ENCODE results near the gene LYRM1.
A peak's percentile ranks its signal among the peaks of the same experiment; 100 is the strongest.

LYRM1 gene

DNA sequence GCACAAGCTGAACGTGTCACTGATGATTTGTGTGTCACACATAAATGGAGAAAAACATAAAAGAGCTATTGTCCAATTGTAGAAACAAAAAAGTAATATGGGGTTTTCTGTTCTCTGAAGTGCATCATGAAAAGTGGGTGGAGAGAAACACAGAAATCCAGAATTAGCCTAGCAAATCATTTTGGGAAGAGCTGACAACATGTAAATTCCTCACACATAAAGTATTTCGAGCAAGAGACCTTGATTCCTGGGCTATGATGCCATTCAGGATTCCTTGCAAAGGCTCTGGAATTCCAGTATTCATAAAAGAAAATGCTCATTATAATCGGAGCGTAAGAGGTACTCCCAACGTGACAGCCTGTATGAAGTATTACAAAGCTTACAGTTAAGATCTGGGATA lies 1.5 kb upstream of the LYRM1 start:
- H3K4me1 ChIP-seq (ENCODE audit: control insufficient read depth in 1 of 2, insufficient read depth in 2 of 2, low read length in 2 of 2), result peaks cover 3 to 6% of the 10 kb centered on the region in 2 experiments
- no peak overlapping the region for H2BK12ac ChIP-seq (ENCODE audit: low read length)
- H3K36me3 ChIP-seq (ENCODE audit: control insufficient read depth in 1 of 2, insufficient read depth in 2 of 2, low read length in 2 of 2), result peaks cover 0 to 11% of the 10 kb centered on the region in 2 experiments
- H3K27ac ChIP-seq (ENCODE audit: low read depth, low read length), result no peak overlapping the region
- no peak overlapping the region for H2BK120ac ChIP-seq (ENCODE audit: insufficient read depth, low read length, poor library complexity)
- no peaks in the 10 kb centered on the region for H3K27me3 ChIP-seq (ENCODE audit: insufficient read depth, low read length)
- H3K18ac ChIP-seq (ENCODE audit: low read length), result no peak overlapping the region
- peak in 1 of 2 donors; percentile 84 for DNase-seq
- no peak overlapping the region for H3K4me3 ChIP-seq (ENCODE audit: low read depth, low read length)
- H2BK5ac ChIP-seq (ENCODE audit: low read depth, low read length, poor library complexity), result no peak overlapping the region
- H3K4ac ChIP-seq (ENCODE audit: low read depth, low read length), result peak overlapping the region; percentile 41
- H3K79me2 ChIP-seq (ENCODE audit: control insufficient read depth, insufficient read depth, low read length, poor library complexity), result peaks cover 12% of the 10 kb centered on the region
- H3K9ac ChIP-seq (ENCODE audit: low read length), result no peak overlapping the region
- no CpG with 5 or more reads among the region's 5 CpGs for WGBS (ENCODE audit: extremely low coverage, insufficient coverage, insufficient read length)
- no peak overlapping the region for H4K8ac ChIP-seq (ENCODE audit: low read depth, low read length)
- peaks cover 19% of the 10 kb centered on the region for H3K79me1 ChIP-seq (ENCODE audit: low read length)
- no peak overlapping the region for H2AFZ ChIP-seq (ENCODE audit: insufficient read depth, low read length, poor library complexity)
- no peak overlapping the region for H3K23ac ChIP-seq (ENCODE audit: low read length)
- H3K14ac ChIP-seq (ENCODE audit: low read length), result no peak overlapping the region
- no peaks in the 10 kb centered on the region for H3K9me3 ChIP-seq (ENCODE audit: insufficient read depth, low read depth, low read length)
- H4K91ac ChIP-seq (ENCODE audit: low read depth, low read length), result no peak overlapping the region
- H4K12ac ChIP-seq (ENCODE audit: low read depth, low read length), result no peak overlapping the region
- H3K4me2 ChIP-seq (ENCODE audit: low read length), result peak overlapping the region; percentile 88
- H2AK5ac ChIP-seq (ENCODE audit: low read length), result no peak overlapping the region

- H2AK5ac ChIP-seq (ENCODE audit: low read length), result peak overlapping the region; percentile 84
Observed at GRCh38 chr16:20899477-20900298, 883 bp upstream of the LYRM1 start.

DNA sequence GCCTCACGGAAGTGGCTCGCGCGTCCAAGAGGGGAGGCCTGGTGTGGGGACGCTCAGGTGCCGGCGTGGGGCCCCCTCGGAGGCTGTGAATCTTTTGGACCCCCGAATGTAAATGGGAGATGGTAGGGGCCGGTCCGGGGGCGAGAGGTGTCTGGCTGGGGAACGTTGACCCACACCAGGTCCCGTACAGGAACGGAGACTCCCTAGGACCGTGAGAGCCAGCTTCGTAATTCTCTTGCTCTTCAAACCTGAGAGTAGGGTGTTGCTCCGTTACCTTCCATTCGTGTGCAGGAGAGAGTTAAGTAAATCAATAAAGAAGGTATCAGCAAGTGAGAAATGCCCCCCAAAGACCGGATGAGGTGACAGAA lies 481 bp downstream of the LYRM1 start:
- peak in 1 of 2 donors; percentile 43 for DNase-seq
- Histone ChIP-seq H3K4me2 (ENCODE audit: low read length) (peak overlapping the region; percentile 77), H3K4me1 (ENCODE audit: control insufficient read depth in 1 of 2, insufficient read depth in 2 of 2, low read length in 2 of 2) (peaks cover 5 to 10% of the 10 kb centered on the region in 2 experiments), H2BK120ac (ENCODE audit: insufficient read depth, low read length, poor library complexity) (peak overlapping the region; percentile 95), H3K14ac (ENCODE audit: low read length) (peak overlapping the region; percentile 94), H3K27me3 (ENCODE audit: insufficient read depth, low read length) (no peaks in the 10 kb centered on the region), H4K91ac (ENCODE audit: low read depth, low read length) (peak overlapping the region; percentile 97), H3K4me3 (ENCODE audit: low read depth, low read length) (peak overlapping the region; percentile 89), H3K79me1 (ENCODE audit: low read length) (peaks cover 19% of the 10 kb centered on the region), H2AFZ (ENCODE audit: insufficient read depth, low read length, poor library complexity) (peak overlapping the region; percentile 80), H4K12ac (ENCODE audit: low read depth, low read length) (peak overlapping the region; percentile 60), H3K18ac (ENCODE audit: low read length) (peak overlapping the region; percentile 78), H3K23ac (ENCODE audit: low read length) (no peak overlapping the region), H2AK5ac (ENCODE audit: low read length) (peak overlapping the region; percentile 6), H3K9me3 (ENCODE audit: insufficient read depth, low read depth, low read length) (no peaks in the 10 kb centered on the region), H3K9ac (ENCODE audit: low read length) (peak overlapping the region; percentile 93), H3K27ac (ENCODE audit: low read depth, low read length) (peak overlapping the region; percentile 96), H3K4ac (ENCODE audit: low read depth, low read length) (peak overlapping the region; percentile 46), H4K8ac (ENCODE audit: low read depth, low read length) (peak overlapping the region; percentile 93), H3K36me3 (ENCODE audit: control insufficient read depth in 1 of 2, insufficient read depth in 2 of 2, low read length in 2 of 2) (peaks cover 0 to 5% of the 10 kb centered on the region in 2 experiments), H2BK12ac (ENCODE audit: low read length) (peak overlapping the region; percentile 42), H2BK5ac (ENCODE audit: low read depth, low read length, poor library complexity) (peak overlapping the region; percentile 98), H3K79me2 (ENCODE audit: control insufficient read depth, insufficient read depth, low read length, poor library complexity) (peaks cover 12% of the 10 kb centered on the region)
- no CpG with 5 or more reads among the region's 20 CpGs for WGBS (ENCODE audit: extremely low coverage, insufficient coverage, insufficient read length)

More at GRCh38 chr16:20899477-20900298, 883 bp upstream of the LYRM1 start:
- peak overlapping the region; percentile 77 for H4K8ac ChIP-seq (ENCODE audit: low read depth, low read length)
- peaks cover 12% of the 10 kb centered on the region for H3K79me2 ChIP-seq (ENCODE audit: control insufficient read depth, insufficient read depth, low read length, poor library complexity)
- peak overlapping the region; percentile 82 for H3K14ac ChIP-seq (ENCODE audit: low read length)
- peak overlapping the region; percentile 38 for H2AFZ ChIP-seq (ENCODE audit: insufficient read depth, low read length, poor library complexity)
- H4K12ac ChIP-seq (ENCODE audit: low read depth, low read length), result no peak overlapping the region
- no peaks in the 10 kb centered on the region for H3K27me3 ChIP-seq (ENCODE audit: insufficient read depth, low read length)
- no peak overlapping the region for H2BK120ac ChIP-seq (ENCODE audit: insufficient read depth, low read length, poor library complexity)
- peak overlapping the region; percentile 75 for H3K4ac ChIP-seq (ENCODE audit: low read depth, low read length)
- no peaks in the 10 kb centered on the region for H3K9me3 ChIP-seq (ENCODE audit: insufficient read depth, low read depth, low read length)
- DNase-seq, result peak in 1 of 2 donors; percentile 19
- peaks cover 0 to 7% of the 10 kb centered on the region in 2 experiments for H3K36me3 ChIP-seq (ENCODE audit: control insufficient read depth in 1 of 2, insufficient read depth in 2 of 2, low read length in 2 of 2)
- H3K27ac ChIP-seq (ENCODE audit: low read depth, low read length), result no peak overlapping the region
- H3K79me1 ChIP-seq (ENCODE audit: low read length), result peaks cover 19% of the 10 kb centered on the region
- WGBS (ENCODE audit: extremely low coverage, insufficient coverage, insufficient read length), result no CpG with 5 or more reads among the region's 23 CpGs
- H3K4me2 ChIP-seq (ENCODE audit: low read length), result peak overlapping the region; percentile 88
- H2BK5ac ChIP-seq (ENCODE audit: low read depth, low read length, poor library complexity), result peak overlapping the region; percentile 52
- peak overlapping the region; percentile 58 for H3K18ac ChIP-seq (ENCODE audit: low read length)
- no peak overlapping the region for H3K23ac ChIP-seq (ENCODE audit: low read length)
- H4K91ac ChIP-seq (ENCODE audit: low read depth, low read length), result peak overlapping the region; percentile 36
- H3K4me3 ChIP-seq (ENCODE audit: low read depth, low read length), result peak overlapping the region; percentile 87
- peak overlapping the region; percentile 83 for H3K9ac ChIP-seq (ENCODE audit: low read length)
- peaks cover 3 to 6% of the 10 kb centered on the region in 2 experiments for H3K4me1 ChIP-seq (ENCODE audit: control insufficient read depth in 1 of 2, insufficient read depth in 2 of 2, low read length in 2 of 2)
- peak overlapping the region; percentile 55 for H2BK12ac ChIP-seq (ENCODE audit: low read length)

DNA sequence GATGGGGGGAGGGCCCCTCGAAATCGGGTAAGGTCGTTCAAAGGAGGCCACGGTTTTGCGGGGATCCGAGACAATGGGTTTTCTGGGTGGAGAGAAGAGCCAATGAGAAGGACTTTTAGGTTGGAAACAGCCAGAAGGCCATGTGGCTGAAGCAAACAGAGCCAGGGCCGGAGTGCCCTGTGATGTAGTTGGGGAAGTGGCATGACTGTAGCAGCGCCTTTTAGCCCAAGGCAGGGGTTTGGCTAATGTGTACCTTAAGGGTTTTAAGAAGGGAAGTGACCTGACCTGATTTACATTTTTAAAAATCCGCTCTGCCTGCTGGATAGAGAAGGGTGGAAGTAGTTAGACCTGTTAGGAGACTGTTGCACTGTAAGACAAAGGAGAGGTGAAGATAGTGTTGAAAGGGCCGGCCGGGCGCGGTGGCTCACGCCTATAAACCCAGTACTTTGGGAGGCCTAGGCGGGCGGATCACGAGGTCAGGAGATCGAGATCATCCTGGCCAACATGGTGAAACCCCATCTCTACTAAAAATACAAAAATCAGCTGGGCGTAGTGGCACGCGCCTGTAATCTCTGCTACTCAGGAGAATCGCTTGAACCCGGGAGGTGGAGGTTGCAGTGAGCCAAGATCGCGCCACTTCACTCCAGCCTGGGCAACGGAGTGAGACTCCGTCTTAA lies 1.0 kb downstream of the LYRM1 start:
- Histone ChIP-seq H3K27me3 (ENCODE audit: insufficient read depth, low read length) (no peaks in the 10 kb centered on the region), H4K12ac (ENCODE audit: low read depth, low read length) (peak overlapping the region; percentile 60), H3K9me3 (ENCODE audit: insufficient read depth, low read depth, low read length) (no peaks in the 10 kb centered on the region), H4K91ac (ENCODE audit: low read depth, low read length) (peak overlapping the region; percentile 97), H3K4me3 (ENCODE audit: low read depth, low read length) (peak overlapping the region; percentile 89), H3K9ac (ENCODE audit: low read length) (no peak overlapping the region), H4K8ac (ENCODE audit: low read depth, low read length) (peak overlapping the region; percentile 93), H3K79me2 (ENCODE audit: control insufficient read depth, insufficient read depth, low read length, poor library complexity) (peaks cover 12% of the 10 kb centered on the region), H3K79me1 (ENCODE audit: low read length) (peaks cover 19% of the 10 kb centered on the region), H3K27ac (ENCODE audit: low read depth, low read length) (peak overlapping the region; percentile 96), H3K4me2 (ENCODE audit: low read length) (peak overlapping the region; percentile 77), H3K23ac (ENCODE audit: low read length) (no peak overlapping the region), H3K4me1 (ENCODE audit: control insufficient read depth in 1 of 2, insufficient read depth in 2 of 2, low read length in 2 of 2) (peaks cover 7 to 11% of the 10 kb centered on the region in 2 experiments), H3K14ac (ENCODE audit: low read length) (peak overlapping the region; percentile 94), H3K18ac (ENCODE audit: low read length) (peak overlapping the region; percentile 78), H2BK12ac (ENCODE audit: low read length) (no peak overlapping the region), H3K36me3 (ENCODE audit: control insufficient read depth in 1 of 2, insufficient read depth in 2 of 2, low read length in 2 of 2) (peaks cover 0 to 3% of the 10 kb centered on the region in 2 experiments), H2AFZ (ENCODE audit: insufficient read depth, low read length, poor library complexity) (peak overlapping the region; percentile 80), H2BK5ac (ENCODE audit: low read depth, low read length, poor library complexity) (peak overlapping the region; percentile 98), H2AK5ac (ENCODE audit: low read length) (peak overlapping the region; percentile 6), H2BK120ac (ENCODE audit: insufficient read depth, low read length, poor library complexity) (peak overlapping the region; percentile 95), H3K4ac (ENCODE audit: low read depth, low read length) (peak overlapping the region; percentile 46)
- WGBS (ENCODE audit: extremely low coverage, insufficient coverage, insufficient read length), result no CpG with 5 or more reads among the region's 27 CpGs
- peak; percentile 98 to 99 for DNase-seq
